GM06990 (cell line): ENCODE results near the gene JMJD8.

Experiments used
- DNase-seq: peaks from one replicate; pipeline ENCODE4 v3.0.0-alpha.2; 2011; ENCODE audit not compliant: insufficient read length; ENCODE audit errors: extremely low read depth
- H3K27me3 ChIP-seq: replicated peaks from 2 replicates; pipeline ENCODE4 v1.6.0; 2011; ENCODE audit warnings: low read length; ENCODE audit not compliant: control insufficient read depth, insufficient read depth
- H3K36me3 ChIP-seq: 2 replicates; pipeline ENCODE4 v1.5.1; 2011; ENCODE audit warnings: low read length; ENCODE audit not compliant: control insufficient read depth, insufficient read depth
- H3K4me3 ChIP-seq: replicated peaks from 2 replicates; pipeline ENCODE4 v1.5.1; 2011; ENCODE audit warnings: low read depth, mild to moderate bottlenecking, control low read depth, low read length
- TF ChIP-seq, protein P1 (sequence below): IDR thresholded peaks from 2 replicates; pipeline ENCODE4 v1.5.1; 2011; ENCODE audit warnings: low read length, control low read depth, mild to moderate bottlenecking, inconsistent platforms; ENCODE audit not compliant: insufficient read depth, poor library complexity, severe bottlenecking

The JMJD8 gene

GRCh38 chr16:646679-647172, 37.4 kb downstream of the JMJD8 start:
- Histone ChIP-seq H3K27me3 (no peaks in the 10 kb centered on the region), H3K36me3 (peaks cover 4% of the 10 kb centered on the region)
- TF ChIP-seq, protein P1, sequence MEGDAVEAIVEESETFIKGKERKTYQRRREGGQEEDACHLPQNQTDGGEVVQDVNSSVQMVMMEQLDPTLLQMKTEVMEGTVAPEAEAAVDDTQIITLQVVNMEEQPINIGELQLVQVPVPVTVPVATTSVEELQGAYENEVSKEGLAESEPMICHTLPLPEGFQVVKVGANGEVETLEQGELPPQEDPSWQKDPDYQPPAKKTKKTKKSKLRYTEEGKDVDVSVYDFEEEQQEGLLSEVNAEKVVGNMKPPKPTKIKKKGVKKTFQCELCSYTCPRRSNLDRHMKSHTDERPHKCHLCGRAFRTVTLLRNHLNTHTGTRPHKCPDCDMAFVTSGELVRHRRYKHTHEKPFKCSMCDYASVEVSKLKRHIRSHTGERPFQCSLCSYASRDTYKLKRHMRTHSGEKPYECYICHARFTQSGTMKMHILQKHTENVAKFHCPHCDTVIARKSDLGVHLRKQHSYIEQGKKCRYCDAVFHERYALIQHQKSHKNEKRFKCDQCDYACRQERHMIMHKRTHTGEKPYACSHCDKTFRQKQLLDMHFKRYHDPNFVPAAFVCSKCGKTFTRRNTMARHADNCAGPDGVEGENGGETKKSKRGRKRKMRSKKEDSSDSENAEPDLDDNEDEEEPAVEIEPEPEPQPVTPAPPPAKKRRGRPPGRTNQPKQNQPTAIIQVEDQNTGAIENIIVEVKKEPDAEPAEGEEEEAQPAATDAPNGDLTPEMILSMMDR = no peak

DNA sequence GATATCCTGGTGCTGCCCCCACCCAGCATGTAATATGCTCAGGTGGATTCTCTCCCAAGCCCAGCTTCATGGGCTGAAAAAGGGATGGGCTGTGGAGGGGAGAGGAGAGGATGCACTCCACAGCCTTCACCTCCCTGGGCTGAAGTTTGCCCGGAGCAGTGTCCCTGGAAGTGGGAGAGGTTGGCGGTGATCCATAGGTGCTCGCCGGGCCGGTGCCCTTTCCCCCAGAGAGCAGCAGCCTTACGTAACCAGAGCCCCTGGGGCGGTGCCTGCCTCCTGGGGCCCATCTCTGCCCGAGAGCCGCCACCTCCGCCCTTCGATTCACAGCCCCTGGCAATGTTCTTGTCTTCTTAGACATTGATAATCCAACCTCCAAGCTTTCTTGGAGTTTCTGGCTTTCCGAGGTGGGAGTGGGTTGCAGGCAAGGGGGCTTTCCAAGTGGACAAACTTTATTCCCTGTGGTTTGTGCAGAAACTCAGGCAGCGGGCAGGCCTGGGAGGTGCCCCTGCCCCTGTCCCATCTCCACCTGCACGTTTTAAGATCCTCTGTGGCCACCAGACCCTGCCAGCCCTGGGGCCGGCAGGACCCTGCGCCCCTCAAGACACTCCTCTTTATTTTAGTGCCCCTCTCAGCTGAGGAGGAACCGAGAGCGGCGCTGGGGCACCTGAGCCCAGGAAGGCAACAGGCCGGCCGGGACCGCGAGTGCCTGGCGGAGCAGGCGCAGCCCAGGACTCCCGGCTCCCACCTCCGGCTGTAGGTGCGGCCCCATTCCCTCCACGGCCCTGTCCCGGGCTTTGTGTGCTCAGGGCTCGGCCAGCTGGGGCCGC, 38.1 kb downstream of the JMJD8 start:
- Histone ChIP-seq H3K27me3 (no peaks in the 10 kb centered on the region), H3K36me3 (peaks cover 4% of the 10 kb centered on the region), H3K4me3 (no peak overlapping the region)
- TF ChIP-seq, protein P1 = no peak
- no peak for DNase-seq

More at GRCh38 chr16:646679-647172, 37.4 kb downstream of the JMJD8 start:
- DNase-seq = no peak
- no peak overlapping the region for H3K4me3 ChIP-seq

DNA sequence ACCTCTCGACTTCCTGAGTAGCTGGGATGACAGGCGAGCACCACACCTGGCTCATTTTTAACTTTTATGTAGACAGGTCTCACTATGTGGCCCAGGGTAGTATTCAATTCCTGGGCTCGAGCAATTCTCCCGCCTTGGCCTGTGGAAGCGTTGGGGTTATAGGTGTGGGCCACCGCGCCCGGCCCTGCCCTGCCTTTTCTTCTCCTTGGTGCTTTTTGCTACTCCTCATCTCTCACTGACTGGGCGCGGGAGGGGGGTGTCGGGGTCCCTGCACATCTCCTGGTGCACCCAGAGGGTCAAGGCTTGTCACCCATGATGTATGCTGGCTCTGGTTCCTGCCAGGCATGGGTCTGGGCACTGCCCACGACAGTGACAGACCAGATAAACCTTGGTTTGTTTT, 39.6 kb downstream of the JMJD8 start:
- Histone ChIP-seq H3K4me3 (no peak overlapping the region), H3K36me3 (peaks cover 4% of the 10 kb centered on the region), H3K27me3 (no peaks in the 10 kb centered on the region)
- TF ChIP-seq, protein P1 = no peak
- DNase-seq = no peak

- no peak for DNase-seq
- Histone ChIP-seq H3K27me3 (no peaks in the 10 kb centered on the region), H3K36me3 (peaks cover 4% of the 10 kb centered on the region), H3K4me3 (peak overlapping the region; percentile 91)
- TF ChIP-seq, protein P1 = no peak
These were observed 41.1 kb downstream of the JMJD8 start for GRCh38 chr16:643050-643368.

DNA sequence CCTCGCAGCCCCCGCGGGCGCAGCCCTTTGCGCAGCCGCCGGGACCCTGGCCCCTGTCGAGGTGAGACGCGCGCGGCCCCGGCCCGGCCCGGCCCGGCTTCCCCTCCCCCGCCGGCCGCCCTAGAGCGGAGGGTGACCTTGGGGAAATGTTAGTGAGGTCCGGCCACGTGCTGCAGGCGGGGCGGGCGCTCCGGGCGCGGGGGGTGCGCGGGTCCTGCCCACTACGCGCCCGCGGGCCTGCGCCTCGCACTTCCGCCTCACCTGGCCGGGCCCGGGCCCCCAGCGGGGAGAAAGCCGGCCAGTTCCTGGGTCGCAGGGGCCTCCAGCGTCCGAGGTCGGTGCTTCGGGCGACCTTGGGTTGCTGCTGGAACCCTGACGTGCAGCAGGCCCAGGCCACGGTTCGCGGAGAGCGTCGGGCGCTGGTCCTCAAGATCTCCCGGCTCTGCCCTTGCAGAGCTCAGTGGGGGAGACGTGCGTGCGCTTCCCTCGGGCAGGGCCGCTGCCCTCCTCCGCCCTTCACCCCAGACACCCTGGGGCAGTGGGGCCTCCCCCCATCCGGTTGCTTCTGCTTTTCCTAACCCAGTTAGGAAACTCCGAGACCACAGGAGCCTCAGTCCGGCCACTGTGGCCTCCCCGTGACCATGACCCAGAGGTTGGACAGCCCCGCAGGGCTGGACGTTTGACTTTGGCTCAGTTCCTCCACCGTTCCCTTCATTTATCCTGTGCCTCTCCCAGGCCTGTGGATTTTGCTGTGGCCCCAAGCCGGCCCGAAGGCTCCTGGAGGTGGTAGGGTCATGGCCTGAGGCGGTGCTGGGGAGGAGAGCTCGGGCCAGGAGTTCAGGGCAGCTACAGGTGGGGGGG, 41.7 kb downstream of the JMJD8 start:
- TF ChIP-seq, protein P1 = no peak
- DNase-seq = peak; percentile 79
- peaks cover 4% of the 10 kb centered on the region for H3K36me3 ChIP-seq
- peak overlapping the region; percentile 91 for H3K4me3 ChIP-seq
- H3K27me3 ChIP-seq = no peaks in the 10 kb centered on the region
